ENCODE measurements around the gene SH2D3C.

Gene SH2D3C

GRCh38 chr9:127812936-127813675, 34.6 kb upstream of the SH2D3C start:
- Histone ChIP-seq H3K4ac (ENCODE audit: low read depth, low read length) (no peak overlapping the region), H3K79me2 (ENCODE audit: control insufficient read depth, insufficient read depth, low read length, poor library complexity) (no peaks in the 10 kb centered on the region), H3K79me1 (ENCODE audit: low read length) (peaks cover 3% of the 10 kb centered on the region), H2BK120ac (ENCODE audit: insufficient read depth, low read length, poor library complexity) (no peak overlapping the region), H3K14ac (ENCODE audit: low read length) (no peak overlapping the region), H3K9me3 (ENCODE audit: insufficient read depth, low read depth, low read length) (no peaks in the 10 kb centered on the region), H4K8ac (ENCODE audit: low read depth, low read length) (no peak overlapping the region), H4K12ac (ENCODE audit: low read depth, low read length) (no peak overlapping the region), H3K27ac (ENCODE audit: low read depth, low read length) (no peak overlapping the region), H4K91ac (ENCODE audit: low read depth, low read length) (no peak overlapping the region), H2AK5ac (ENCODE audit: low read length) (no peak overlapping the region), H2BK5ac (ENCODE audit: low read depth, low read length, poor library complexity) (no peak overlapping the region), H2BK12ac (ENCODE audit: low read length) (no peak overlapping the region), H3K18ac (ENCODE audit: low read length) (no peak overlapping the region), H3K9ac (ENCODE audit: low read length) (no peak overlapping the region), H2AFZ (ENCODE audit: insufficient read depth, low read length, poor library complexity) (no peak overlapping the region), H3K4me2 (ENCODE audit: low read length) (no peak overlapping the region), H3K4me1 (ENCODE audit: control insufficient read depth in 1 of 2, insufficient read depth in 2 of 2, low read length in 2 of 2) (peaks cover 11 to 13% of the 10 kb centered on the region in 2 experiments), H3K4me3 (ENCODE audit: low read depth, low read length) (no peak overlapping the region), H3K23ac (ENCODE audit: low read length) (no peak overlapping the region), H3K36me3 (ENCODE audit: control insufficient read depth in 1 of 2, insufficient read depth in 2 of 2, low read length in 2 of 2) (peaks cover 63 to 71% of the 10 kb centered on the region in 2 experiments), H3K27me3 (ENCODE audit: insufficient read depth, low read length) (no peaks in the 10 kb centered on the region)
- peak; percentile 58 to 66 for DNase-seq
- WGBS (ENCODE audit: extremely low coverage, insufficient coverage, insufficient read length), result no CpG with 5 or more reads among the region's 19 CpGs

GRCh38 chr9:127812011-127812410, 33.5 kb upstream of the SH2D3C start:
- no CpG with 5 or more reads among the region's 6 CpGs for WGBS (ENCODE audit: extremely low coverage, insufficient coverage, insufficient read length)
- Histone ChIP-seq H2AK5ac (ENCODE audit: low read length) (no peak overlapping the region), H3K14ac (ENCODE audit: low read length) (no peak overlapping the region), H3K18ac (ENCODE audit: low read length) (no peak overlapping the region), H3K79me2 (ENCODE audit: control insufficient read depth, insufficient read depth, low read length, poor library complexity) (no peaks in the 10 kb centered on the region), H2BK120ac (ENCODE audit: insufficient read depth, low read length, poor library complexity) (no peak overlapping the region), H3K9me3 (ENCODE audit: insufficient read depth, low read depth, low read length) (no peaks in the 10 kb centered on the region), H4K12ac (ENCODE audit: low read depth, low read length) (no peak overlapping the region), H2BK5ac (ENCODE audit: low read depth, low read length, poor library complexity) (no peak overlapping the region), H3K79me1 (ENCODE audit: low read length) (peaks cover 3% of the 10 kb centered on the region), H3K36me3 (ENCODE audit: control insufficient read depth in 1 of 2, insufficient read depth in 2 of 2, low read length in 2 of 2) (peaks cover 61 to 70% of the 10 kb centered on the region in 2 experiments), H3K4me3 (ENCODE audit: low read depth, low read length) (no peak overlapping the region), H3K27ac (ENCODE audit: low read depth, low read length) (no peak overlapping the region), H3K23ac (ENCODE audit: low read length) (no peak overlapping the region), H2AFZ (ENCODE audit: insufficient read depth, low read length, poor library complexity) (no peak overlapping the region), H2BK12ac (ENCODE audit: low read length) (no peak overlapping the region), H4K91ac (ENCODE audit: low read depth, low read length) (no peak overlapping the region), H3K4ac (ENCODE audit: low read depth, low read length) (no peak overlapping the region), H4K8ac (ENCODE audit: low read depth, low read length) (no peak overlapping the region), H3K4me2 (ENCODE audit: low read length) (no peak overlapping the region), H3K4me1 (ENCODE audit: control insufficient read depth in 1 of 2, insufficient read depth in 2 of 2, low read length in 2 of 2) (peaks cover 11 to 13% of the 10 kb centered on the region in 2 experiments), H3K27me3 (ENCODE audit: insufficient read depth, low read length) (no peaks in the 10 kb centered on the region), H3K9ac (ENCODE audit: low read length) (no peak overlapping the region)
- peak; percentile 62 to 63 for DNase-seq

- Histone ChIP-seq H3K79me2 (ENCODE audit: control insufficient read depth, insufficient read depth, low read length, poor library complexity) (no peaks in the 10 kb centered on the region), H3K27ac (ENCODE audit: low read depth, low read length) (no peak overlapping the region), H3K4ac (ENCODE audit: low read depth, low read length) (no peak overlapping the region), H4K91ac (ENCODE audit: low read depth, low read length) (peak overlapping the region; percentile 15), H3K14ac (ENCODE audit: low read length) (no peak overlapping the region), H3K4me3 (ENCODE audit: low read depth, low read length) (no peak overlapping the region), H3K23ac (ENCODE audit: low read length) (no peak overlapping the region), H3K36me3 (ENCODE audit: control insufficient read depth in 1 of 2, insufficient read depth in 2 of 2, low read length in 2 of 2) (peaks cover 54 to 61% of the 10 kb centered on the region in 2 experiments), H2AK5ac (ENCODE audit: low read length) (no peak overlapping the region), H3K4me1 (ENCODE audit: control insufficient read depth in 1 of 2, insufficient read depth in 2 of 2, low read length in 2 of 2) (peaks cover 11 to 13% of the 10 kb centered on the region in 2 experiments), H2BK12ac (ENCODE audit: low read length) (no peak overlapping the region), H4K12ac (ENCODE audit: low read depth, low read length) (no peak overlapping the region), H3K79me1 (ENCODE audit: low read length) (peaks cover 3% of the 10 kb centered on the region), H2BK120ac (ENCODE audit: insufficient read depth, low read length, poor library complexity) (no peak overlapping the region), H3K4me2 (ENCODE audit: low read length) (no peak overlapping the region), H2BK5ac (ENCODE audit: low read depth, low read length, poor library complexity) (no peak overlapping the region), H3K9ac (ENCODE audit: low read length) (no peak overlapping the region), H3K27me3 (ENCODE audit: insufficient read depth, low read length) (no peaks in the 10 kb centered on the region), H3K9me3 (ENCODE audit: insufficient read depth, low read depth, low read length) (no peaks in the 10 kb centered on the region), H3K18ac (ENCODE audit: low read length) (peak overlapping the region; percentile 10), H4K8ac (ENCODE audit: low read depth, low read length) (no peak overlapping the region), H2AFZ (ENCODE audit: insufficient read depth, low read length, poor library complexity) (no peak overlapping the region)
- WGBS (ENCODE audit: extremely low coverage, insufficient coverage, insufficient read length), result no CpG with 5 or more reads among the region's 10 CpGs
- no peak for DNase-seq
These were observed 32.1 kb upstream of the SH2D3C start for GRCh38 chr9:127810378-127811187.

- Histone ChIP-seq H3K9me3 (ENCODE audit: insufficient read depth, low read depth, low read length) (no peaks in the 10 kb centered on the region), H3K4ac (ENCODE audit: low read depth, low read length) (no peak overlapping the region), H2AK5ac (ENCODE audit: low read length) (no peak overlapping the region), H3K9ac (ENCODE audit: low read length) (no peak overlapping the region), H3K4me2 (ENCODE audit: low read length) (peak overlapping the region; percentile 65), H2BK120ac (ENCODE audit: insufficient read depth, low read length, poor library complexity) (peak overlapping the region; percentile 15), H2BK12ac (ENCODE audit: low read length) (no peak overlapping the region), H3K23ac (ENCODE audit: low read length) (no peak overlapping the region), H3K4me3 (ENCODE audit: low read depth, low read length) (no peak overlapping the region), H3K27me3 (ENCODE audit: insufficient read depth, low read length) (no peaks in the 10 kb centered on the region), H3K18ac (ENCODE audit: low read length) (peak overlapping the region; percentile 15), H3K79me1 (ENCODE audit: low read length) (peaks cover 3% of the 10 kb centered on the region), H3K79me2 (ENCODE audit: control insufficient read depth, insufficient read depth, low read length, poor library complexity) (no peaks in the 10 kb centered on the region), H4K91ac (ENCODE audit: low read depth, low read length) (peak overlapping the region; percentile 4), H2AFZ (ENCODE audit: insufficient read depth, low read length, poor library complexity) (peak overlapping the region; percentile 56), H3K36me3 (ENCODE audit: control insufficient read depth in 1 of 2, insufficient read depth in 2 of 2, low read length in 2 of 2) (peaks cover 46 to 52% of the 10 kb centered on the region in 2 experiments), H4K12ac (ENCODE audit: low read depth, low read length) (peak overlapping the region; percentile 6), H2BK5ac (ENCODE audit: low read depth, low read length, poor library complexity) (no peak overlapping the region), H3K27ac (ENCODE audit: low read depth, low read length) (no peak overlapping the region), H3K14ac (ENCODE audit: low read length) (peak overlapping the region; percentile 5), H3K4me1 (ENCODE audit: control insufficient read depth in 1 of 2, insufficient read depth in 2 of 2, low read length in 2 of 2) (peaks cover 11 to 13% of the 10 kb centered on the region in 2 experiments), H4K8ac (ENCODE audit: low read depth, low read length) (peak overlapping the region; percentile 25)
- DNase-seq, result peak; percentile 58 to 70
- no CpG with 5 or more reads among the region's 57 CpGs for WGBS (ENCODE audit: extremely low coverage, insufficient coverage, insufficient read length)
These were observed 31.3 kb upstream of the SH2D3C start for GRCh38 chr9:127809540-127810377.
